NCI-H2227 treated with DMSO at 0.1 percent for 48 hours (cell line): Measurements from ENCODE around the gene NDST4.
A peak's percentile ranks its signal among the peaks of the same experiment; 100 is the strongest.
"Not testable (repeated sequence)": the region's sequence is repeated elsewhere in the genome, so short reads cannot be mapped to it uniquely, and the experiment has no call there.

Experiments
- DNase-seq: peaks from one replicate; lab custom pipeline; 2025; lab: John Stamatoyannopoulos, UW

Gene NDST4

DNA sequence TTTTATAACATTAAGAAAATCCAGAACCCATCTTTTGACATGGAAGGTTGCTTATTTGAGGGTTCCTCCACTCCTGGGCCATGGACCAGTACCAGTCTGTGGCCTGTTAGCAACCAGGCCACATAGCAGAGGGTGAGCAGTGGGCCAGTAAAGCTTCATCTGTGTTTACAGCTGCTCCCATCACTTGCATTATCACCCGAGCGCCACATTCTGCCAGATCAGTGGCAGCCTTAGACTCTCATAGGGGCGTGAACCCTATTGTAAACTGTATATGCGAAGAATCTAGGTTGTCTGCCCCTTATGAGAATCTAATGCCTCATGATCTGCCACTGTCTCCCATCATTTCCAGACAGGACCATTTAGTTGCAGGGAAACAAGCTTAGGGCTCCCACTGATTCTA, 58.6 kb downstream of the NDST4 start:
- no peak for DNase-seq

DNA sequence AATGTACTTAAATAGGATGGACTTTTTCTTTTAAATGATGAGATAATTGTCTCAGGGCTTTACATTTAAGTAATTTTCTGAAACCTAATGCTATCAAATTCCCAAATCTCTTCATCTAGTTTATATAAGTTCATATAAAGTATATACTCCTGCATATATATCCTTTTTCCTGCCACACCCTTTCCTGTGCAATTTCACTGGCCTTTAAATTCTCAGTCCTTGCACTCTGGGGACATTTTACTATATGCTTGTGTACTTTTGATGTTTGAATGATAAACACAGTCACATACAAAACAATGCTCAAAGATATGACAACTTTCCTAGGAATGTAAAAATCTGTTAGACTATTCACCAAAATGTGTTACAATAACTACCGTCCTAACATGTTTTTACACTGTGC, 60.1 kb downstream of the NDST4 start:
- no peak for DNase-seq

DNA sequence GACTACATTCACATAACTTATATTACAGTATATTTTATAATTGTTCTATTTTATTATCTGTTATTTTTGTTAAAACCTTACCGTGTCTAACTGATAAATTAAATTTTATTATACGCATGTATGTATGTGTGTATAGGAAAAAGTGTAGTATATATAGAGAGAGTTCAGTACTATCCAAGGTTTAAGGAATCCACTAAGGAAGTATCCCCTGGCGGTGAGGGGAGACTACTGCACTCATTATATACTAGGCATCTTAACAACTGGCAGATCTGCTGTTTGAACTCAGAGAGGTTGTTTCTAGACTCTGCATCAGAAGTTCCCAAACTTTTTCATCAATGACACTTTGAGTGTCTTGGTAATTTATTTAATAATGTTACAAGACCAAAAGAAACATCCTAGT, 70.9 kb downstream of the NDST4 start:
- no peak for DNase-seq

DNA sequence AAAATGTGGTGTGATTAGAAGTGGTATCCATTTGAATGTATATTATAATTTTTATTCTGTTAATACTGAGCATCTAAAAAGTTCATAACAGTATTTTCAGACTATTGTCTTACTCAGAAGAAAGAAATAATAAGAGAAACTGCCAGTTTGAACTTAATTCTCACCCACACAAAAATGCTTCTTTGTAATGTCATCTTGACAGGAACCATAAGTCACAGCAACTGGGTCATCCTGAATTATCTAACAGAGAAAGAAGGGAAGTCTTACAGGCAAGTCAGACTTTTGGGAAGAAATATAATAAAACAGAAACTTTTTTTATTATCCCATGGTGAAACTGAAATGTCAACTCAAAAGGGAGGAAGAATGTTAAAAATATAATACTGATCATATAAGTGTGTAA, 83.1 kb downstream of the NDST4 start:
- DNase-seq = no peak

DNA sequence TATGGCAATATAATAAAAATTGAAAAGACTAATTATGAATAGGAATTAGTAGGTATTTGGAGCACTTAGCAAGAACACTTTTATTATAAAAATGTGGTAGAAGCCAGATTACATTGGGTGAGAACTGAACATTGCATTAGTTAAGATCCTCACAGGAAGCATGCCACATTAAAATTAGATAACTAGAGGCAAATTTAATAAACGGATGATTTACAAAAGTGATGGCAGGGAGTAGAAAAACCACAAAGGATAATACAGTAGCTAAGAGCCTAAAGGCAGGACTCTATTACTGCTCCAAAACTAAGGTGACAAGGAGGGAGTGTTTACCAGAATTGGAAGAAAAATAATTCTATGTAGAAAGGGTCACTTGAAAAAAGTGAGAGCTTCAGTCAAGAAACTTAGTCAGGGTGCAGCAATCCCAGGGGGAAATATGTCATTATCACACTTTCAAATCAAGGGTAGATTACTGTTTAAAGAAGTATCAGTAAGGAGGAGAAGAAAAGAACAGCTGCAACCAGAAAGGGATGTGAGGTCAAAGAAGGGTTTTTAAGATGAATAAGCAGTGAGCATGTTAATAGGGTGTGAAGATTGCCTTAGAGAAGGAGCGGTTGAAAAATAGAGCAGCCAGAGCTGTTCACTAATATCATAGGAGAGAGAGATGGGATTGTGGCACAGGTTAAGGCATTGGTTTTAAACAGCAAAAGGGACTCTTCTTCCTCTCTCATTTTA, 84.6 kb downstream of the NDST4 start:
- DNase-seq = no peak

DNA sequence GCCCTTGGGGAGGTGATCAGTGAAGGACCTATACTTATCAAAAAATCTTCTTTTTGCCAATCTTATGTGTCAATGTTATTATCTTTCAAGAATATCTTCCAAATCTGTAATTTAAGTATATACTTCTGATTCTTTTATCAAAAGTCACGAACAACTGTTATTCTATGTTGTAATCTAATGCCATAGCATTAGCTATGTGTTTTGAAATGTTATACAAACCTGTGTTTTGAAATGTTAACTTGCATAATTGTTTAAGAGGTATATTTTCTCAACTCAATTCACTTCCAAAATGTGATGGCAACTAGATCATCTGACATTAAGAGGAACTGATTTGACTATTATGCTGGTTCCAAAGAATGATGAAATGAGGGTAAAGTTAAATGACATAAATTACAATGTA, 113.5 kb downstream of the NDST4 start:
- DNase-seq = no peak

DNA sequence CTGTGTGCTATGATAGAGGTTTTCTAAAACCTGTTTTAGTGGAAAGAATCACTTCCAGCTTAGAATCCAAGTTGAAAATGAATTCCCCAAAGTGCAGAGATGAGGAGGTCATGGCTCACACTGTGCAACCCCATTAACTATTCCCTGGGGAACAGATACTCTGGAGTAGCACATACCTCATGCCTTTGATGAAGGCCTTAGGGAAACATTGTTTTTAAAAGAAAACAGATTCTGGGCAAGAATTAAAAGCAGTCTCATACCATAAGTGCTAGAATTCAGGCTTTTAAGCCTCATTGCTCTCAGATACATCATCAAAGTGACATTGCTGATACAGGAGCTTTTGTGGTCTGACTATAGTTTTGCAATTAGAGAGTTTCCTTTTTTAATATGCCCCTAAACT, 115.1 kb downstream of the NDST4 start:
- no peak for DNase-seq

DNA sequence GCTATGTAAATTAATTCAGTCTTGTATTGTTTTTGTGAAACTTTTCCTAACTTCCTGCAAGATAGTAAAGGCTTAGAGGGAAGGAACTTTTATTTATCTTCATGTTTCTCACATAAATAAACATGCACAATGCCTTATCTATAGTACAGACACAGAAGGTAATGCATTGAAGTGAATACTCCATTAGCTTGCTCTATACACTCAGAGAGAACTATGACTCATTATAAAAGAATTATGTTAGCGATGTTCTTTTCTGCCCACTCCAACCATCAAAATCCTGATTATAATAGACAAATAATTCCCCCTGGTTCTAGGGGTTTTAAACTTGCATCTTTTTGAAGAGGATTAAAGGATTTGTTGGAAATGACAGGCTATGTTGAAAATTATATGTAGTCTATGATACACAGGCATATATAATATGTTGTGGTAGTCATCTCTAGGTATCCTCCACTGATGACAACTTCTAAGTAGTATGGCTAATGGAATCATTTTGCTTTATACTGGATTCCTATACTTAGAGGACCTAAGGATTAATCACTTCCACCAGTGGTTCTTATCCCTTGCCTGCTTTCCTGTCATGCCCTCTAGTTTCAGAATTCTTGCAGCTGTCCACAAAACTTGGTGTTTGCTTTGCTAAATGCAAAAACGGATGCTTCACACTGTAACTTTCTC, 115.7 kb downstream of the NDST4 start:
- DNase-seq = no peak

DNA sequence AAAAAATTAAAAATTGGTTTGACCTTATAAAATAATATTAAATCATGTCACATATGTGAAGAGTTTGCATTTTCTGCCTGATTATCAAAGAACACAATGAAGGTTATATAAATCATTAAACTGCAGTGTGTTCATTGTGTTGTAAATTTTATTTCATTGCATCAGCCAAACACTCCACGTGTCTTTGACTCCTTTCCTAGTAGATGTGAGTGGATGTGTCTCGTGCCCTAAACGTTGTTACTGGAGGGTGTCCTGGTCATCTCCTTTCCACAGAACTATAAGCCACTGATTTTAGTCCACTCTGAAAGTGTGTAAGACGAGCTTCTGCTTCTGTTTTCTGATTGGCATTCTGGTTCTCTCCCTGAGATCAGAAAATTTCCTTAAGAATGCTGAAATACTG, 127.3 kb downstream of the NDST4 start:
- DNase-seq = no peak

DNA sequence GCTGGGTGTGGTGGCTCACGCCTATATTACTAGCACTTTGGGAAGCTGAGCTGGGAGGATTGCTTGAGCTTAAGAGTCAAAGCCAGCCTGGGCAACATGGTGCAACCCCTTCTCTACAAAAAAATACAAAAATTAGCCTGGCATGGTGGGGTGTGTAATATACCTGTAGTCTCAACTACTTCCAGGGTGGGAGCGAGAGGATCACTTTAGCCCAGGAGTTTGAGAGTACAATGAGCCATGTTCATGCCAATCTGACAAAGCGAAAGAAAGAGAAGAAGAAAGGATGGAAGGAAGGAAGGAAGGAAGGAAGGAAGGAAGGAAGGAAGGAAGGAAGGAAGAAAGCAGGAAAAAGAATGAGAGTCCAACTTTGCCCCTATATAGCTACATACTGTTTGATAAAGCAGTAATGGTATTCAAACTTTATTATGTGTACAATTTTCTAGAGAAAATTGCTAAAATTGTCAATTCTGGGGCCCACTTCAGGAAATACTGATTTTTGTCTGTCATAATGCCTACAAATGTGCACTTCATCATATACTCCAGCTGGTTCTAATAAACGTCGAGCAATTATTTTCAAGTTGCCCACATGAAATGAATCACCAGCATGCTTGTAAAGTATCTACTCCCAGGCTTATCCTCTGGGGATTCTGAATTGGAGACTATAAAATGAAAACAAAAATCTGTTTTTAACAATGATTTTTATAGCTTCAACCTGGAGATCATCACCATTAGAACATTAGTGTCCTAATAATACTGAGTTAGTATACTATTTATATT, 132.3 kb downstream of the NDST4 start:
- no peak for DNase-seq

DNA sequence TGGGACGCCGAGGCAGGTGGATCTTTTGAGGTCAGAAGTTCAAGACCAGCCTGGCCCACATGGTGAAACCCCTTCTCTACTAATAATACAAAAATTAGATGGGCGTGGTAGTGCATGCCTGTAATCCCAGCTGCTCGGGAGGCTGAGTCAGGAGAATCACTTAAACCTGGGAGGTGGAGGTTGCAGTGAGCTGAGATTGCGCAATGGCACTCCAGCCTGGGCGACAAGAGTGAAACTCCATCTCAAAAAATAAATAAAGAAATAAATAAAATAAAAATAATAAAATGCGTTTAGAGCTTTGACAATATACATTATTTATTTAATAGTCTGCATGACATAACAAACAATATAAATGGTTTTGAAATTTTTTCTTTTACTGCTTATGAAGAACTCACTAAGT, 133.0 kb downstream of the NDST4 start:
- not testable (repeated sequence) for DNase-seq

DNA sequence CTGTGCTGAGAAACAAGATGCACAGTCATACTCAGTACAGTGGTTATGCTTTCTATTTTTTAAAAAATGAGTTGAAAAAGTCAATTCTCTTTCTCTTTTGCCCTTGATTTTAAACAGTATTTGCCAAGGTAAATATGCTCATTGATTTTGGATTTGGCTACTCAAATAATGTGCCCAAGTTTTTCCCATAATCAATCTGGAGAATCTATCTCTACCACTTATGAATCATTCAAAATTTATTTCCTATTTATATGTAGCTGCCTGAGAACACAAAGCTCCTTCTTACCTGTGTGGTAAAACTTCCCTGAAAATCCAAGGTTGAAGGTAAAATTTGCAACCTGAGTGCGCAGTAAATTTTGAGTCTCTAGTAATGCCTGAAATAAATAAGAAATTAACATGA, 136.5 kb downstream of the NDST4 start:
- DNase-seq = no peak

DNA sequence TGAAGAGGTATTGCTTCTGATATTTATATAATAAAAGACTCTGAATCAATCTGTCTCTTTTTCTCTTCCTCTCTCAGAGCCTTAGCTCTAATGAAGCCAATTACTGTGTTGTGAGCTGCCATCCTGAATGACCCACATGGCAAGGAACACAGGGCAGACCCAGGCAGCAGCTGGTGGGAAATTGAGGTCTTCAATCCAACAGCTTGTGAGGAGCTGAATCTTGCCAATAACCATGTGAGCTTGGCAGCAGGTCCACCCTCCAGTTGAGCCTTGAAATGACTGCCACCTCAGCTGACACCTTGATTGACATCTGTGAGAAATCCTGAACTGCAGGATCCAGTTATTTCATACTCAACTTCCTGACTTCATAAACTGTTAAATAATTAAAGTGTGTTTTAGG, 149.4 kb downstream of the NDST4 start:
- peak; percentile 17 for DNase-seq

DNA sequence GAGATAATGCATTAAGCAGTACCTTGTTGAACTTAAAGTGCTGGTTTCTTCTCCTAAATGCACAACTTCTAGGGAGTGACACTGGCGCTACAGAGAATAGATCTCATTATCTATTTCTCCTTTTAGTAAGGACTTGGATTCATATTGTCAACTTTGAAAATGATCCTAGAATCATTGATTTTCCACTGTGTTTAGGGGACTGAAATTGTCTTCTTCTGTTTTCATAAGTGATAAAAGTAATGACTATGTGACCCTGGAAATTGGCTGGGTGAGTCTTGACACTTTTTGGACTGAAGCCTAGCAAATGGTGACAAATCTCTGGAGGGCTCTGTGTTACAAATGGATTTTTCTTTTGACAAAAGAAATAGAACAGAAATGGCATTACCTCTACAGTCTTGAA, 167.8 kb downstream of the NDST4 start:
- peak; percentile 56 for DNase-seq

DNA sequence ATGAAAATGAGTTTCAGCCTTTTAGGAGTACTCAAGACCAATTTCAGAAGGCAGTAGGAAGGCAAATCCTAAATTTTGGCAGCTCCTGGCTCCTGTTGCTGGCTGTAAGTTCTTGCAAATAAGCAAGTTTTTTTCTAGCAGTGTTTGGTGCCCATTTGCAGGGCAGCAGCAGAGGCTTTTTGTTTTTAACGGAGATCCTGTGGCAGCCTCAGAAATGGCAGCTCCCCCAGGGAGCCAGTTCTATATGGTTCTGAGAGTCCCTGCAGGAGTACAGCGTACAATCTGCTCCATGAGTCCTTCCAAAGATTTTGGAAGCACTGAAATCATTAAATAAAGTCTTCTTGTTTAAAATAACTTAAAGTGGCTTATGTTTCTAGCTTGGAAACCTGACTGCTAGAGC, 171.9 kb downstream of the NDST4 start:
- no peak for DNase-seq

DNA sequence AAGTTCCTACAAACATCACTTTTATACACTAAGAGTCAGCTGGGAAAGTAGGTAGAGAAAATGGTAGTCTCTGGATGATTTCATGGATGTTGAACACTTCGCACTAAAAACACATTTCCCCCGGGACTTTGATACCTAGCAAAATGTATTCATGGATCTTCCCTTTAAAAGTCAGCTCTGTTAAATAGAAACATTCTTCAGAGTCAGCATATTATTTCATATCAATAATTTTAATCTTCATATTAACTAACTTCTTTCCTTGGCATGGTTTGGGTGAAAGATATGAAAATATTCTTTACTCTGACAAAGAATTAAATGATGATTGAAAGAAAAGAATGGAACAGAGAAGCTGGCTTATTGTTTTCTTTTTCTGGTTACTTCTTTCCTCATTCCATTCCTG, 185.5 kb downstream of the NDST4 start:
- DNase-seq = no peak

DNA sequence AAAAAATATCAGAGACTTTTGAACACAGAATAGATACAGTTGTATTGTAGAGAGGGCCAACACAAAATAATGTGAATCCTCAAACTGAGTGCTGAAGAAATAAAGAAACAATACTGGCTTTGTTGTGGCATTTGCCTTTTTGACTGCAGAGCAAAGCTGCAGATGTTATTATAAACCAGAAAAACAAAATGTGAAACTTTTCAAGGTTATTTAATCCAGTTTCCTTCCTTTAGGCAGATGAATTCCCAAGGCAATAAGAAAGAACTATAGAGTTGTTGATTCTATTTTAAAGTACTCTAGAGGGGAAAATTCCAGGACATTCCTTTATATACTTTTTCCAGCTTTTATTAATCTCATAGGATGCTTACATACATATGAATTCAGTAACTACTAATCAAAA, 186.8 kb downstream of the NDST4 start:
- DNase-seq = no peak

DNA sequence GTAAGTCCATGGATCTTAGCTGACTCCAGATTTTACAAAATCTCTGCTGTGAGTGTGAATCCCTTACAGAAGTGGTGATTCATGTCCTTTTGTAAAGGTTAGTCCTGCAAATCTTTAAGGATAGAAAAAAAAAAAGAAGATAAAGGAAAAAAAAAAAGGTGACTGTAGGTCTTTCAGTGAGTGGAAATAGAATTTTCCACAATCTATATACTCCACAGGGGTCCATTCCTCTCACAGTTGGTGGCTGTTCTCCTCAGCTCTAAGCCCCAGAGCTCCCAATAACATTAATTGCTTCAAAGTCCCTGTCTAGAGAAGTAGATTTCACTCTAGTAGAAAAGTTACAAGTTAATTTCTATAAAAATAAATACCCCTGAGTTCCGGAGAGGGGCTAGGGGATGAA, 189.1 kb downstream of the NDST4 start:
- DNase-seq = peak; percentile 41

DNA sequence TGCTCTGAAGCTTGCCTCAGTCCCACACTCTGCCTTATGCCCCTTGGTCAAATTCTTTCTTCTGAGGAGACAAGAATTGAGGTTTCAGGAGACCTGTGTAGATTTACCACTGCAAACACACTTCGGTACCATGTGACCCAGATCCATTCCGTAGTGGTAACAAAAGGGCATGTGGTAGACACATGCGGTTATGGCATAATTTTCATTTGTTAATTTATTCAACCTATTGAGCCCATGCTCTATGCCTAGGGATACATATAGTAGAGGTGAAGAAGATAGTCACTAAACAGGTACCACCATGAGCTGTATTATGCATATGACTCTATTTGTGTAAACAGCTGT, 190.9 kb downstream of the NDST4 start:
- no peak for DNase-seq

DNA sequence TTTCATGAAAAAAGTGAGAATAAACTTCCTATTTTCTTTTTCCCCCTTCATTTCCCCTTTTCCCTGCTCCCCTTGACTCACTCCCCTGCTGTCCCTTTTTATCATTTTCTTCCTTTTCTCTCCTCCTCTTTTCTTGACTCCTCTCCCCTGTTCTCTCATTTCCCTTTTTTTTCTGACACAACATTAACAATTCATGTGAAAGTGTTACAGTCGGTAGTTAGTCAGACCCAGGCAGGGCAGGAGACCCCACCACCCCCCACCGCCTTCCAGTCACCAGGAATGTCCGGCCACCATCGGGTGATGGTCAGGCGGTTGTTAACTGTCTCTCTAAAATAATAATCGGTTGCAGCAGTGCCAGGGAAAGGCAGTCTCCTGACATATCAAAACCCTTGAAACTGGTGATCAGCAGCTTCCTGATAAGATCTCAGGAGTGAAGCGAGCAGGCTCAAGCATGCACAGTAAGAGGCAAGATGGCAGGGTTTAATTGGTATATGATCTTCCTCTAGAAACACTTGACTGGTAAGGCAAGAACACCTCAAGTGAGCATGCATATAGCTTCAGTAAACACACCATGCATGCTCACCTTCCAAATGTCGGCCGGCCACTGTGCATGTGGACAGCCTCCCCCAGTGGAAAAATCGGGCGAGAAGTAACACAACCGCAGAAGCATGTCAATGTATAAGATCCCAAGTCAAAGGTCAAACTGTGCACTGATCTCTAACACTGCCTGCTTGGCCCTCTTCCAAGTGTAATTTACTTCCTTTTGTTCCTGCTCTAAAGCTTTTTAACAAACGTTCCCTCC, 191.4 kb downstream of the NDST4 start:
- peak; percentile 62 for DNase-seq

DNA sequence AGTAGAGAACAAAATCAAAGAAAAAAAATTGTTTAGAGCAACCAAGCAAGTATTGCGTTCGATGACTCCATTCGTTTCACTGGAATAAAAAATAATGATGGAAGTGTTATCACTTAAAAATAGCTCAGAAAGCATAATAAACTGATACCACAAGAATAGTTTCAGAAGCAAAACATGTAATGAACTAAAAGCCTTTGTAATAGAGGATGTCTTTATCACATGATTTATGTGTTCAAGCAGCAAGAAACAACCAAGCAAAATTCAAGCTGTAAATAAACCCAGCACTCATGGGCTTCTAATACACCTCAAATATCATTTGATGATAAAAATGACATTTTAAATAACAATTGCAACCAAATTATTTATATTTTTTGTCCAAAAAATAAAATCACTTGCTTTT, 192.2 kb downstream of the NDST4 start:
- DNase-seq = peak; percentile 45

DNA sequence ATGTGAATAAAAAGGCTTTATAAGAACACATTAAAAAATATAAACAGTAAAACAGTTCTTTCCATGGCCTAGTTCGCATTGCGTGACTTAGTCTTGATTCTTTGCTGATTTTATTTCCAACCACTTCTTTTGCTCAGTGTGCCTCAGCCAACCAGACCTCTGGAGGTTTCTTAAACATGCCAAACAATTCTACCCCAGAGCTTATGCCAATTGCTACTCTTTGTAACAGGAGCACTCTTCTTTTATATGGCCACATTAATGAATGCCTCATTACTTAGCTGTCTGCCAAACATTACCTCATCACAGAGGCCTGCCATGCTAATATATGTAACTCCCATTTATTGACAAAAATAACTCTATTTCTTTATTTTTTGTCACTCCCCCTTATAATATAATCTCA, 202.3 kb downstream of the NDST4 start:
- DNase-seq = no peak

DNA sequence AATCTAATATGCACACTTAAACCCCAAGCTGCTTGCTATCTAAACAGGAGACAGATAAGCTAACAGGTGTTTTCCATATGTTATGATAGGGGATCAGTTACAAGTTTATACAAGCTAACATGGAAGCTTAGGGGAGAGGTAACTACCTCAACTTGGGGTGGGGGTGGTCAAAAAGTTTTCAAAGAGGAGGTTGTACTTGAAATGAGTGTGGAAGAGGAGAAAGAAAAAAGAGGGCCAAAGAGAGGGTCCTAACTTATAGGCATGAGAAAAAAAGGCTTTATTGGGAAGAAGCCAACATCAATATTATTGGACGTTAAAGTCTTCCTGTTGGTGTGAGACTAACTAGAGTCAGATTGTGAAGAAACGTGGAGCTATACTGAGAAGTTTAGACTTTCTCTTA, 205.9 kb downstream of the NDST4 start:
- no peak for DNase-seq
